ENCODE data around the gene RGS9.
A peak's percentile ranks its signal among the peaks of the same experiment; 100 is the strongest.
"Not testable (repeated sequence)": the region's sequence is repeated elsewhere in the genome, so short reads cannot be mapped to it uniquely, and the experiment has no call there.

Gene RGS9

GRCh38 chr17:65158041-65158440, 20.9 kb downstream of the RGS9 start:
- no peak for DNase-seq

- no peak for DNase-seq
Observed at GRCh38 chr17:65158622-65159021, 21.5 kb downstream of the RGS9 start.

- DNase-seq: no peak
Observed at GRCh38 chr17:65160516-65160915, 23.3 kb downstream of the RGS9 start.

GRCh38 chr17:65163990-65164495, 26.9 kb downstream of the RGS9 start:
- no peak for DNase-seq

GRCh38 chr17:65166787-65167186, 29.6 kb downstream of the RGS9 start:
- DNase-seq: no peak

- DNase-seq: no peak
Observed at GRCh38 chr17:65167566-65167965, 30.4 kb downstream of the RGS9 start.

GRCh38 chr17:65169691-65170090, 32.5 kb downstream of the RGS9 start:
- no peak for DNase-seq

- DNase-seq: no peak
Observed at GRCh38 chr17:65170839-65171238, 33.7 kb downstream of the RGS9 start.

- no peak for DNase-seq
Observed at GRCh38 chr17:65171752-65172151, 34.6 kb downstream of the RGS9 start.

GRCh38 chr17:65172496-65173136, 35.4 kb downstream of the RGS9 start:
- DNase-seq: no peak

GRCh38 chr17:65173284-65173793, 36.2 kb downstream of the RGS9 start:
- peak; percentile 56 for DNase-seq

- DNase-seq: no peak
Observed at GRCh38 chr17:65173976-65174683, 37.0 kb downstream of the RGS9 start.

GRCh38 chr17:65174974-65175373, 37.8 kb downstream of the RGS9 start:
- no peak for DNase-seq

GRCh38 chr17:65175952-65176351, 38.8 kb downstream of the RGS9 start:
- no peak for DNase-seq

- no peak for DNase-seq
Observed at GRCh38 chr17:65176646-65177409, 39.7 kb downstream of the RGS9 start.

GRCh38 chr17:65177901-65178300, 40.7 kb downstream of the RGS9 start:
- DNase-seq: no peak

GRCh38 chr17:65180276-65180675, 43.1 kb downstream of the RGS9 start:
- DNase-seq: not testable (repeated sequence)

GRCh38 chr17:65180752-65181236, 43.6 kb downstream of the RGS9 start:
- not testable (repeated sequence) for DNase-seq

- no peak for DNase-seq
Observed at GRCh38 chr17:65181237-65182061, 44.3 kb downstream of the RGS9 start.

GRCh38 chr17:65182233-65182632, 45.1 kb downstream of the RGS9 start:
- no peak for DNase-seq

GRCh38 chr17:65183736-65184135, 46.6 kb downstream of the RGS9 start:
- no peak for DNase-seq

GRCh38 chr17:65184235-65184959, 47.2 kb downstream of the RGS9 start:
- DNase-seq: no peak

All from activated T-cell treated with anti-CD3 and anti-CD28 coated beads, Interleukin-2, amount 50 U/mL, for 1 hour (primary cell).